Activated CD8-positive, alpha-beta memory T cell treated with anti-CD3 and anti-CD28 coated beads for 4 hours (primary cell): Measurements from ENCODE around the gene OPHN1.

Source experiments
- DNase-seq, 2 donors: peaks; one replicate each; pipeline ENCODE4 v3.0.0-alpha.2; 2020; ENCODE audit warnings: low read depth in 2 of 2

The OPHN1 gene

GRCh38 chrX:68061206-68061535, 372.1 kb downstream of the OPHN1 start:
- DNase-seq: no peak

DNA sequence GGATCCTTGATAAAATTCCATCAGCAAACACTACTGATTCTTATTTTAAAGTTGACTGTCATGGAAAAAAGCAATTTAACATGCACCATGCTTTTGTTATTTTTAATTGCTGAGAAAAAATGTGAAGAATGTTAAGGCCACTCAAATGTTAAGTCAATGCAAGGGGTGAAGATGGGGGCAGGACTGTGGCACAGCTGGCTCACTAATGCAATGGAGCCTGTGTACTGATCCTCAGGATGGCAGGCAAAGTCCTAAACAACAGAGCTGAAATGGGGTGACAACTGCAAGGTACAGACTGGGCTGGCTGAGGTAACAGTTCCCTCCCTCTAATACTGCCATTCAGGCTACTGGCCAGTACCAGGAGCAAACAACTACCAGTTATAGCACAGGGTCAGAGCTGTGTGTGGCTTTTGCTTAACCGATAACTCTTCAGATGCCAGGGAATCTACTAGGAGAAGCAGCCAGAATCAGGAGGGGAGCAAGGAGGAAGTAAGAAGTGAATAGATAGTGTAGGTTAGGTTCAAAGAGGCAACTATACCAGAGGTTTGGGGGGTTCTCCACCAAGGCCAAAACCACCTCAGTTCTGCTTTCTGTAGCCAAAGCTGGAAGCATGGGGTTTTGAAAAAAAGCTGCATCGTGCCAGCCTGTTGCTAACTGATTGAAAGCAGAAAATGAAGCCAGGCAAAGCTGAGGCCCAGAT, 372.6 kb downstream of the OPHN1 start:
- DNase-seq: no peak

GRCh38 chrX:68059469-68059868, 373.8 kb downstream of the OPHN1 start:
- no peak for DNase-seq

- DNase-seq: no peak
These were observed 383.8 kb downstream of the OPHN1 start for GRCh38 chrX:68049466-68049865.

- no peak for DNase-seq
These were observed 384.5 kb downstream of the OPHN1 start for GRCh38 chrX:68048774-68049173.

DNA sequence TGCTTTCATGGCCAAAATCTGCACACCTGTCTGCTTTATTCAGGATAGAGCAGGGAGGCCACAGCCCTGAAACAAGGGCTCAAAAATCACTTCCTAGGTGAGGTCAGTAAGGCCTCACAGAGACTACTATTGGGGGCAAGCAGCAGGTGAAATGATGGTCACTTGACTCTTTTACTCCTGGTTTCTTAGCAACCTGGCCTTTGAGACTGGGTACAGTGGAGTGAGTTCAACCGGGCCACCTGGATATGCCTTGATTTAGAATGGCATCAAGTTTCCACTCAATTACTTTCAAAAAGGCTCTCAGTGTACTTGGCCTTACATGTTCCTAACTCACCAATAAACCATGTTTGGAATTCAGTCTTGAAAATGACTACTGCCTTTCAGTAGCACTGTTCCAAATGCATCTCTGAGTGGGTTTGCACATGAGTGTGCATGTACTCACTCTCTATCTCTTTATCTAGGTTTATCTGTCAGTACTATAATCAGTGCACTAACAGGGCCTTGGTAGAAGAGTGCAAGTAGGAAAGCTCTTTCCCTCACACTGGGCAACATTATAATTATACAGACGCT, 388.2 kb downstream of the OPHN1 start:
- no peak for DNase-seq

- DNase-seq: no peak
These were observed 389.4 kb downstream of the OPHN1 start for GRCh38 chrX:68043713-68044438.

- no peak for DNase-seq
These were observed 392.2 kb downstream of the OPHN1 start for GRCh38 chrX:68041110-68041509.

GRCh38 chrX:68018248-68019203, 414.8 kb downstream of the OPHN1 start:
- DNase-seq: no peak

- no peak for DNase-seq
These were observed 434.8 kb downstream of the OPHN1 start for GRCh38 chrX:67998540-67998939.
